ENCODE measurements around the gene ADAMTS4. TPM values are rescaled to one million over a fixed set of nuclear protein-coding genes. Genes with fewer than 3 reads are reported as not detected.

Gene ADAMTS4
- total and polyA plus RNA-seq, 9 of the 15 experiments (the other 6 are each of a cell fraction or from before 2014, with no cell fraction given), result 0.07 to 3.7 (median 0.41) TPM

GRCh38 chr1:161177112-161177935 is 21.5 kb downstream of the ADAMTS4 start, which contains the start of gene B4GALT3 (continued):
- TF ChIP-seq DACH1 (IDR thresholded peaks at IDR 0.05; ENCODE audit: partially characterized antibody) (no peak), STAT5A (IDR thresholded peaks at IDR 0.05; ENCODE audit: borderline replicate concordance, low read length) (no peak; the same call in 1 of the 2 replicates), ZBTB12 (CRISPR knock-in tag; IDR thresholded peaks at IDR 0.05) (peak; percentile 44; the same call in 1 of the 2 replicates), SRSF9 (IDR thresholded peaks at IDR 0.05; ENCODE audit: borderline replicate concordance, low read depth, low read length) (no peak), TFE3 (CRISPR knock-in tag; IDR thresholded peaks at IDR 0.05) (no peak), RNF2 (IDR thresholded peaks at IDR 0.05) (peak; percentile 83; the same call in 1 of the 2 replicates), PTBP1 (IDR thresholded peaks at IDR 0.05; ENCODE audit: low read depth, low read length) (no peak), ZC3H11A (IDR thresholded peaks at IDR 0.05; ENCODE audit: low read depth, low read length) (no peak), IFI16 (CRISPR knock-in tag; IDR thresholded peaks at IDR 0.05) (no peak), SREBF1 (IDR thresholded peaks at IDR 0.05; ENCODE audit: borderline replicate concordance, low read depth, low read length) (no peak), CEBPZ (IDR thresholded peaks at IDR 0.05; ENCODE audit: borderline replicate concordance, low read depth, low read length) (no peak), ZNF347 (CRISPR knock-in tag; IDR thresholded peaks at IDR 0.05; ENCODE audit: low read depth) (no peak), ZNF174 (CRISPR knock-in tag; IDR thresholded peaks at IDR 0.05) (no peak), ZNF561 (CRISPR knock-in tag; conservative IDR thresholded peaks at IDR 0.05) (no peak), BRF2 (IDR thresholded peaks at IDR 0.05; ENCODE audit: borderline replicate concordance, insufficient read depth, insufficient read length) (no peak), CEBPB (tag; IDR thresholded peaks at IDR 0.05) (no peak)
